Activated B cell treated with CpG ODN at 0.5 μM for 24 hours (primary cell): ENCODE measurements around the gene STX7. TPM values are rescaled to one million over a fixed set of nuclear protein-coding genes. Genes with fewer than 3 reads are reported as not detected.
A peak's percentile ranks its signal among the peaks of the same experiment; 100 is the strongest.

Source experiments
- ATAC-seq: fragments of 200-7000 bp; cut with Tn5 transposase; one replicate; pipeline ENCODE4 v1.10.0; 2021; ENCODE audit warnings: low read depth, mild to moderate bottlenecking, moderate library complexity
- CTCF ChIA-PET: fragments of 350-600 bp; sonication (Branson Sonifier 250); formaldehyde crosslinking; loops from one replicate; lab custom pipeline; 2021; ENCODE audit warnings: antibody characterized with exemption; lab: Charles Lee
- POLR2A ChIA-PET: fragments of 350-600 bp; sonication (Branson Sonifier 250); formaldehyde crosslinking; loops from one replicate; lab custom pipeline; 2021; ENCODE audit warnings: antibody characterized with exemption; lab: Charles Lee
- DNase-seq: peaks from one replicate; pipeline ENCODE4 v3.0.0; 2022
- H3K27ac Mint-ChIP-seq: one replicate; pipeline ENCODE4 v1.8.0; 2020; ENCODE audit warnings: mixed read lengths
- H3K27me3 Mint-ChIP-seq: one replicate; pipeline ENCODE4 v1.8.0; 2021; ENCODE audit warnings: mixed read lengths
- H3K36me3 Mint-ChIP-seq: one replicate; pipeline ENCODE4 v1.8.0; 2021; ENCODE audit warnings: low read depth, mixed read lengths
- H3K4me1 Mint-ChIP-seq: one replicate; pipeline ENCODE4 v1.8.0; 2021; ENCODE audit warnings: mixed read lengths
- H3K4me3 Mint-ChIP-seq: one replicate; pipeline ENCODE4 v1.8.0; 2020; ENCODE audit warnings: mild to moderate bottlenecking, mixed read lengths
- H3K9me3 Mint-ChIP-seq: one replicate; pipeline ENCODE4 v1.8.0; 2020; ENCODE audit warnings: mixed read lengths
- CTCF ChIP-seq: fragments of 200-600 bp; IDR thresholded peaks from one replicate; pipeline ENCODE4 v1.8.0; 2022; ENCODE audit warnings: antibody characterized with exemption, mild to moderate bottlenecking
- intact Hi-C: fragments of 100-400 bp; cut with micrococcal nuclease; formaldehyde crosslinking; loops from one replicate; pipeline ENCODE4 v1.15.1; 2024
- total RNA-seq: library from RNA; stranded (reverse); gene quantifications from 2 replicates; pipeline ENCODE4 v1.2.3, GENCODE V29; 2022

Gene STX7
- total RNA-seq, 1 donor from 2014 or later = 138 TPM

GRCh38 chr6:132461958-132462357, 51.0 kb downstream of the STX7 start:
- Mint-ChIP-seq H3K4me1 (peaks cover 25% of the 10 kb centered on the region), H3K27ac (no peak overlapping the region)

GRCh38 chr6:132459605-132459952, 53.3 kb downstream of the STX7 start:
- Mint-ChIP-seq H3K4me1 (peaks cover 33% of the 10 kb centered on the region), H3K27me3 (no peaks in the 10 kb centered on the region), H3K9me3 (no peaks in the 10 kb centered on the region), H3K36me3 (peaks cover 64% of the 10 kb centered on the region), H3K27ac (peak overlapping the region; percentile 79), H3K4me3 (no peak overlapping the region)
- no peak for DNase-seq
- ChIA-PET POLR2A (interaction anchor here (1.1 kb wide), 1 partner anchor 355 kb away, joined by 3 read pairs; the partner anchor contains the start of gene RPS12), CTCF (interaction anchor here (0.6 kb wide), 1 partner anchor 171 kb away, joined by 3 read pairs; no protein-coding TSS in a partner anchor)
- intact Hi-C loops = loop anchor here (1.0 to 5.0 kb wide), 3 partner anchors 9 to 107 kb away; no protein-coding TSS in a partner anchor
- TF ChIP-seq CTCF = no peak
- ATAC-seq = no peak

More at GRCh38 chr6:132461958-132462357, 51.0 kb downstream of the STX7 start:
- H3K27me3 Mint-ChIP-seq = no peaks in the 10 kb centered on the region
- no peak for ATAC-seq
- intact Hi-C loops = no loop called here
- peaks cover 40% of the 10 kb centered on the region for H3K36me3 Mint-ChIP-seq
- TF ChIP-seq CTCF = no peak
- CTCF ChIA-PET = interaction anchor here (0.8 to 1.5 kb wide), 3 partner anchors 21 to 182 kb away, joined by 3 to 4 read pairs (median 4); no protein-coding TSS in a partner anchor
- no peak for DNase-seq
- no peaks in the 10 kb centered on the region for H3K9me3 Mint-ChIP-seq
- POLR2A ChIA-PET = interaction anchor here (0.7 to 1.1 kb wide), 2 partner anchors 28 to 35 kb away, joined by 3 to 10 read pairs; no protein-coding TSS in a partner anchor
- H3K4me3 Mint-ChIP-seq = no peak overlapping the region

- Mint-ChIP-seq H3K4me1 (peaks cover 28% of the 10 kb centered on the region), H3K36me3 (peaks cover 68% of the 10 kb centered on the region), H3K27me3 (no peaks in the 10 kb centered on the region), H3K9me3 (no peaks in the 10 kb centered on the region), H3K4me3 (no peak overlapping the region), H3K27ac (peak overlapping the region; percentile 79)
- intact Hi-C loops = loop anchor here (1.0 to 5.0 kb wide), 3 partner anchors 9 to 107 kb away; no protein-coding TSS in a partner anchor
- no peak for TF ChIP-seq CTCF
- ATAC-seq (peak; percentile 34), DNase-seq (no peak)
- POLR2A ChIA-PET = interaction anchor here (1.1 kb wide), 1 partner anchor 355 kb away, joined by 3 read pairs; the partner anchor contains the start of gene RPS12
- CTCF ChIA-PET = no interaction called here
Observed at GRCh38 chr6:132458887-132459604, 53.9 kb downstream of the STX7 start.

- Mint-ChIP-seq H3K4me3 (no peak overlapping the region), H3K27ac (peak overlapping the region; percentile 62), H3K27me3 (no peaks in the 10 kb centered on the region), H3K36me3 (peaks cover 88% of the 10 kb centered on the region), H3K4me1 (peaks cover 28% of the 10 kb centered on the region), H3K9me3 (no peaks in the 10 kb centered on the region)
- DNase-seq (no peak), ATAC-seq (peak; percentile 28)
- TF ChIP-seq CTCF = no peak
- intact Hi-C loops = loop anchor here (1.0 to 5.0 kb wide), 2 partner anchors 9 to 104 kb away; no protein-coding TSS in a partner anchor
- CTCF ChIA-PET = interaction anchor here (0.7 to 1.9 kb wide), 8 partner anchors 11 to 179 kb away, joined by 3 to 11 read pairs (median 4); no protein-coding TSS in a partner anchor
- POLR2A ChIA-PET = interaction anchor here (1.0 kb wide), 2 partner anchors 34 to 56 kb away, joined by 3 to 4 read pairs; partner anchors contain the start of gene STX7
Observed at GRCh38 chr6:132456700-132457143, 56.2 kb downstream of the STX7 start.

- peaks cover 4% of the 10 kb centered on the region for H3K4me1 Mint-ChIP-seq
- H3K27ac Mint-ChIP-seq = peak overlapping the region; percentile 16
- no peak overlapping the region for H3K4me3 Mint-ChIP-seq
- POLR2A ChIA-PET = no interaction called here
- CTCF ChIA-PET = no interaction called here
- peaks cover under 1% of the 10 kb centered on the region for H3K9me3 Mint-ChIP-seq
- no peaks in the 10 kb centered on the region for H3K27me3 Mint-ChIP-seq
- no peak for TF ChIP-seq CTCF
- no peak for DNase-seq
- H3K36me3 Mint-ChIP-seq = peaks cover 56% of the 10 kb centered on the region
- no peak for ATAC-seq
- intact Hi-C loops = no loop called here
Observed at GRCh38 chr6:132446855-132447241, 66.1 kb downstream of the STX7 start.
